ENCODE results near the gene METTL16. TPM values are rescaled to one million over a fixed set of nuclear protein-coding genes. Genes with fewer than 3 reads are reported as not detected.

Gene METTL16
- total and polyA plus RNA-seq, 9 of the 15 experiments (the other 6 are each of a cell fraction or from before 2014, with no cell fraction given): 12.1 to 30.5 (median 19.8) TPM

DNA sequence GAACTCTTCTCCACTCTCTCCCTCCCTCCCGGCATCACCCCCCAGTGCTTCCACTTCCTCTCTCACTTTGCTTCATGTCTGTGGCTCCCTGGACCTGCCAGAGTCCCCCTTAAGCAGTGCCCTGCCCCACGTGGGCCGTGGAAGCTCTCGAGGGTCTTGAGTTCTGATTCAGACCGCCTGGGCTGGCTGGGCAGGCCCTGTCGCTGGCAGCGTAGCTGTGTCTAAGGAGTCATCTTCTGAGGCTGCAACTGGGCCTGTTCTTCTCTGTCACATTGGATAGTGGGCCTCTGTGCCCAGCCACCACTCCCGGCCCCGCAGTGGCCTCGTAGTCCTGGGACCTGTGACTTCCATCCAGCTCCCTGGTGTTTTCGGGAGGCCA is 141.5 kb downstream of the METTL16 start (continued):
- TF ChIP-seq, protein P1, sequence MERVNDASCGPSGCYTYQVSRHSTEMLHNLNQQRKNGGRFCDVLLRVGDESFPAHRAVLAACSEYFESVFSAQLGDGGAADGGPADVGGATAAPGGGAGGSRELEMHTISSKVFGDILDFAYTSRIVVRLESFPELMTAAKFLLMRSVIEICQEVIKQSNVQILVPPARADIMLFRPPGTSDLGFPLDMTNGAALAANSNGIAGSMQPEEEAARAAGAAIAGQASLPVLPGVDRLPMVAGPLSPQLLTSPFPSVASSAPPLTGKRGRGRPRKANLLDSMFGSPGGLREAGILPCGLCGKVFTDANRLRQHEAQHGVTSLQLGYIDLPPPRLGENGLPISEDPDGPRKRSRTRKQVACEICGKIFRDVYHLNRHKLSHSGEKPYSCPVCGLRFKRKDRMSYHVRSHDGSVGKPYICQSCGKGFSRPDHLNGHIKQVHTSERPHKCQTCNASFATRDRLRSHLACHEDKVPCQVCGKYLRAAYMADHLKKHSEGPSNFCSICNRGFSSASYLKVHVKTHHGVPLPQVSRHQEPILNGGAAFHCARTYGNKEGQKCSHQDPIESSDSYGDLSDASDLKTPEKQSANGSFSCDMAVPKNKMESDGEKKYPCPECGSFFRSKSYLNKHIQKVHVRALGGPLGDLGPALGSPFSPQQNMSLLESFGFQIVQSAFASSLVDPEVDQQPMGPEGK (CRISPR knock-in tag; IDR thresholded peaks at IDR 0.05; ENCODE audit: borderline replicate concordance): no peak
- TF ChIP-seq PHTF2 (CRISPR knock-in tag; IDR thresholded peaks at IDR 0.05) (no peak), HDAC6 (IDR thresholded peaks at IDR 0.05; ENCODE audit: low read depth, low read length) (no peak), ARID4B (CRISPR knock-in tag; IDR thresholded peaks at IDR 0.05) (no peak), COPS2 (conservative IDR thresholded peaks at IDR 0.05) (no peak), CGGBP1 (CRISPR knock-in tag; IDR thresholded peaks at IDR 0.05) (no peak), SIN3B (IDR thresholded peaks at IDR 0.05; ENCODE audit: low read depth) (no peak), RBM17 (IDR thresholded peaks at IDR 0.05; ENCODE audit: borderline replicate concordance, low read depth, low read length) (no peak), ETS2 (tag; IDR thresholded peaks at IDR 0.05; ENCODE audit: borderline replicate concordance, poor library complexity, severe bottlenecking) (no peak)
- TF ChIP-seq, protein P2, sequence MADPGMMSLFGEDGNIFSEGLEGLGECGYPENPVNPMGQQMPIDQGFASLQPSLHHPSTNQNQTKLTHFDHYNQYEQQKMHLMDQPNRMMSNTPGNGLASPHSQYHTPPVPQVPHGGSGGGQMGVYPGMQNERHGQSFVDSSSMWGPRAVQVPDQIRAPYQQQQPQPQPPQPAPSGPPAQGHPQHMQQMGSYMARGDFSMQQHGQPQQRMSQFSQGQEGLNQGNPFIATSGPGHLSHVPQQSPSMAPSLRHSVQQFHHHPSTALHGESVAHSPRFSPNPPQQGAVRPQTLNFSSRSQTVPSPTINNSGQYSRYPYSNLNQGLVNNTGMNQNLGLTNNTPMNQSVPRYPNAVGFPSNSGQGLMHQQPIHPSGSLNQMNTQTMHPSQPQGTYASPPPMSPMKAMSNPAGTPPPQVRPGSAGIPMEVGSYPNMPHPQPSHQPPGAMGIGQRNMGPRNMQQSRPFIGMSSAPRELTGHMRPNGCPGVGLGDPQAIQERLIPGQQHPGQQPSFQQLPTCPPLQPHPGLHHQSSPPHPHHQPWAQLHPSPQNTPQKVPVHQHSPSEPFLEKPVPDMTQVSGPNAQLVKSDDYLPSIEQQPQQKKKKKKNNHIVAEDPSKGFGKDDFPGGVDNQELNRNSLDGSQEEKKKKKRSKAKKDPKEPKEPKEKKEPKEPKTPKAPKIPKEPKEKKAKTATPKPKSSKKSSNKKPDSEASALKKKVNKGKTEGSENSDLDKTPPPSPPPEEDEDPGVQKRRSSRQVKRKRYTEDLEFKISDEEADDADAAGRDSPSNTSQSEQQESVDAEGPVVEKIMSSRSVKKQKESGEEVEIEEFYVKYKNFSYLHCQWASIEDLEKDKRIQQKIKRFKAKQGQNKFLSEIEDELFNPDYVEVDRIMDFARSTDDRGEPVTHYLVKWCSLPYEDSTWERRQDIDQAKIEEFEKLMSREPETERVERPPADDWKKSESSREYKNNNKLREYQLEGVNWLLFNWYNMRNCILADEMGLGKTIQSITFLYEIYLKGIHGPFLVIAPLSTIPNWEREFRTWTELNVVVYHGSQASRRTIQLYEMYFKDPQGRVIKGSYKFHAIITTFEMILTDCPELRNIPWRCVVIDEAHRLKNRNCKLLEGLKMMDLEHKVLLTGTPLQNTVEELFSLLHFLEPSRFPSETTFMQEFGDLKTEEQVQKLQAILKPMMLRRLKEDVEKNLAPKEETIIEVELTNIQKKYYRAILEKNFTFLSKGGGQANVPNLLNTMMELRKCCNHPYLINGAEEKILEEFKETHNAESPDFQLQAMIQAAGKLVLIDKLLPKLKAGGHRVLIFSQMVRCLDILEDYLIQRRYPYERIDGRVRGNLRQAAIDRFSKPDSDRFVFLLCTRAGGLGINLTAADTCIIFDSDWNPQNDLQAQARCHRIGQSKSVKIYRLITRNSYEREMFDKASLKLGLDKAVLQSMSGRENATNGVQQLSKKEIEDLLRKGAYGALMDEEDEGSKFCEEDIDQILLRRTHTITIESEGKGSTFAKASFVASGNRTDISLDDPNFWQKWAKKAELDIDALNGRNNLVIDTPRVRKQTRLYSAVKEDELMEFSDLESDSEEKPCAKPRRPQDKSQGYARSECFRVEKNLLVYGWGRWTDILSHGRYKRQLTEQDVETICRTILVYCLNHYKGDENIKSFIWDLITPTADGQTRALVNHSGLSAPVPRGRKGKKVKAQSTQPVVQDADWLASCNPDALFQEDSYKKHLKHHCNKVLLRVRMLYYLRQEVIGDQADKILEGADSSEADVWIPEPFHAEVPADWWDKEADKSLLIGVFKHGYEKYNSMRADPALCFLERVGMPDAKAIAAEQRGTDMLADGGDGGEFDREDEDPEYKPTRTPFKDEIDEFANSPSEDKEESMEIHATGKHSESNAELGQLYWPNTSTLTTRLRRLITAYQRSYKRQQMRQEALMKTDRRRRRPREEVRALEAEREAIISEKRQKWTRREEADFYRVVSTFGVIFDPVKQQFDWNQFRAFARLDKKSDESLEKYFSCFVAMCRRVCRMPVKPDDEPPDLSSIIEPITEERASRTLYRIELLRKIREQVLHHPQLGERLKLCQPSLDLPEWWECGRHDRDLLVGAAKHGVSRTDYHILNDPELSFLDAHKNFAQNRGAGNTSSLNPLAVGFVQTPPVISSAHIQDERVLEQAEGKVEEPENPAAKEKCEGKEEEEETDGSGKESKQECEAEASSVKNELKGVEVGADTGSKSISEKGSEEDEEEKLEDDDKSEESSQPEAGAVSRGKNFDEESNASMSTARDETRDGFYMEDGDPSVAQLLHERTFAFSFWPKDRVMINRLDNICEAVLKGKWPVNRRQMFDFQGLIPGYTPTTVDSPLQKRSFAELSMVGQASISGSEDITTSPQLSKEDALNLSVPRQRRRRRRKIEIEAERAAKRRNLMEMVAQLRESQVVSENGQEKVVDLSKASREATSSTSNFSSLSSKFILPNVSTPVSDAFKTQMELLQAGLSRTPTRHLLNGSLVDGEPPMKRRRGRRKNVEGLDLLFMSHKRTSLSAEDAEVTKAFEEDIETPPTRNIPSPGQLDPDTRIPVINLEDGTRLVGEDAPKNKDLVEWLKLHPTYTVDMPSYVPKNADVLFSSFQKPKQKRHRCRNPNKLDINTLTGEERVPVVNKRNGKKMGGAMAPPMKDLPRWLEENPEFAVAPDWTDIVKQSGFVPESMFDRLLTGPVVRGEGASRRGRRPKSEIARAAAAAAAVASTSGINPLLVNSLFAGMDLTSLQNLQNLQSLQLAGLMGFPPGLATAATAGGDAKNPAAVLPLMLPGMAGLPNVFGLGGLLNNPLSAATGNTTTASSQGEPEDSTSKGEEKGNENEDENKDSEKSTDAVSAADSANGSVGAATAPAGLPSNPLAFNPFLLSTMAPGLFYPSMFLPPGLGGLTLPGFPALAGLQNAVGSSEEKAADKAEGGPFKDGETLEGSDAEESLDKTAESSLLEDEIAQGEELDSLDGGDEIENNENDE (IDR thresholded peaks at IDR 0.05; ENCODE audit: low read depth, low read length): no peak

All from K562 (cell line).